HG03025 (cell line): ENCODE results near the gene AHCYL2.

Experiments used
- ATAC-seq: cut with Tn5 transposase; IDR thresholded peaks from one replicate; pipeline ENCODE4 v1.9.1; 2021; ENCODE audit warnings: mild to moderate bottlenecking, moderate library complexity; ENCODE audit not compliant: unreplicated experiment, low FRiP score

AHCYL2 gene

GRCh38 chr7:129224251-129225205 lies at the start of gene AHCYL2:
TSS of gene AHCYL2 (plus strand) at chr7:129225030.
- ATAC-seq = peak; percentile 80

GRCh38 chr7:129176916-129177710 lies 47.7 kb upstream of the AHCYL2 start:
- ATAC-seq = no peak

- no peak for ATAC-seq
These were observed 39.7 kb upstream of the AHCYL2 start for GRCh38 chr7:129184981-129185670.

- no peak for ATAC-seq
These were observed 38.0 kb upstream of the AHCYL2 start for GRCh38 chr7:129186749-129187260.

- no peak for ATAC-seq
These were observed 37.0 kb upstream of the AHCYL2 start for GRCh38 chr7:129187681-129188371.

- ATAC-seq = no peak
These were observed 36.4 kb upstream of the AHCYL2 start, which contains the start of gene SMO for GRCh38 chr7:129188372-129188891. TSS of gene SMO (plus strand) at chr7:129188633. CDS start at chr7:129189152, 519 bp downstream.

- no peak for ATAC-seq
These were observed 35.8 kb upstream of the AHCYL2 start for GRCh38 chr7:129188892-129189660.

- no peak for ATAC-seq
These were observed 35.0 kb upstream of the AHCYL2 start for GRCh38 chr7:129189661-129190310.

- ATAC-seq = no peak
These were observed 33.6 kb upstream of the AHCYL2 start for GRCh38 chr7:129191272-129191671.

- no peak for ATAC-seq
These were observed 30.9 kb upstream of the AHCYL2 start for GRCh38 chr7:129193892-129194291.

- ATAC-seq = no peak
These were observed 27.1 kb upstream of the AHCYL2 start for GRCh38 chr7:129197771-129198170.

- ATAC-seq = no peak
These were observed 25.4 kb upstream of the AHCYL2 start for GRCh38 chr7:129199406-129199805.

GRCh38 chr7:129202058-129202777 lies 22.6 kb upstream of the AHCYL2 start:
- no peak for ATAC-seq

- ATAC-seq = no peak
These were observed 21.6 kb upstream of the AHCYL2 start for GRCh38 chr7:129203050-129203741.

- ATAC-seq = no peak
These were observed 19.6 kb upstream of the AHCYL2 start for GRCh38 chr7:129205126-129205818.

GRCh38 chr7:129205987-129206785 lies 18.6 kb upstream of the AHCYL2 start:
- no peak for ATAC-seq
